Measurements from ENCODE around the gene RHCE.
A peak's percentile ranks its signal among the peaks of the same experiment; 100 is the strongest.
"Not testable (repeated sequence)": the region's sequence is repeated elsewhere in the genome, so short reads cannot be mapped to it uniquely, and the experiment has no call there.

Gene RHCE

DNA sequence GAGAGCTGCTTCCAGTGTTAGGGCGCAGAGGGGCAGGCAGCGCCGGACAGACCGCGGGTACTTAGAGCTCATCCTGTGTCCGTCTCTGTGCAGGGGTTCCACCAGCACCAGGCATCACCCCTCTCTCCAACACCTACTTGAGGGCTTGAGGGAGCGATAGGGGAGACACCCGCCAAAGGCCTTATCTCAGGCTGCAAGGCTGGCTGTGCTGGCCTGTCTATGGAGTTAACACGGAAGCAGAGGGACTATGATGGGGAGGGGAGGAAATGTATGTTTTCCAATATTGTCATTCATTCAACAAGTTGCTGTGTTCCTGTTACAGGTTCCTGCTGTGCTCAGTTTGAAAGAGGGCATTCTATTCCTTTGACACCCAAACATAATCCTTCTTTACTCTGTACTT lies at the start of gene RHCE:
Gene RHCE, minus strand, starts transcription at position 111 of the 400 bp plus-strand sequence. Its CDS starts 39 bp downstream, at position 72.
- not testable (repeated sequence) for H3K27me3 Mint-ChIP-seq, H3K4me3 Mint-ChIP-seq, H3K4me1 Mint-ChIP-seq, H3K9me3 Mint-ChIP-seq, H3K36me3 Mint-ChIP-seq, H3K27ac Mint-ChIP-seq

DNA sequence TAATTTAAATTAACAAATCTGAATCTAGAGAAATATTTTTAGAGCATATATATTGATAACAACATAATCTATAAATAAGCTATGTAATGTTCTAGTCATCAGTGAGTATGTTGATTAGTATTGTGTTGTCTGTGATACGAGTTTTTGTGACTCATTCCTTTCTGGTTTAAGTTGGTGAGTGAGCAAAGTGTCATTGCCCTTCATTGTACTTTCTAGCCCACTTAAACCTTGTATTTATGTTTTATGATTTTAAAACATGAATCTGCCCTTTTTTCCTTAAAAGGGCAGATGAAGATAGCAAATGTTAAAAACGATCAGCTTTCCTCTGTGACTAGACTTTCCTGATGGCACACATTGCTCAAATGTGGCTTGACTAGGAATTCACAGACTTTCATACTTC lies 48.6 kb upstream of the RHCE start:
- Mint-ChIP-seq H3K27ac (no peak overlapping the region), H3K4me1 (peaks cover 77% of the 10 kb centered on the region), H3K4me3 (no peak overlapping the region), H3K27me3 (no peaks in the 10 kb centered on the region), H3K9me3 (no peaks in the 10 kb centered on the region), H3K36me3 (peaks cover 8% of the 10 kb centered on the region)

DNA sequence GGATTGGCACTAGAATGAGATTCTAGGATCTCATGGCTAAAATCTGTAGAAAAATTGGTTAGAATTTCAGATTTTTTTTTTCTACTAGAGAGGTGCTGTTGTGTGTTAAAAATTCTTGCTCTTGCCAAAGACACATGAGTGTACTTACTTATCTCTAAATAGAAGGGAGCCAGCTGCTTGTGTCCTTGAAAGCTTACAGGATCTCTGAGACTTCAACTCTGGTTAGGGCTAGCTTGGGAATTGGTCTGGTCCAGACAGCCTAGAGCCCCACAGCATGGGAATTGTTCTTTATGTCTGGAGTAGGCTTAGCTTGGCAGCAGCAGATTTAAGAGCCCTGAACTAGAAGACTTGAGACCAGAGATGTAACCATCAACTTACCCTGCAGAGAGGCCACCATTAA lies 47.4 kb upstream of the RHCE start:
- H3K36me3 Mint-ChIP-seq: peaks cover 7% of the 10 kb centered on the region

DNA sequence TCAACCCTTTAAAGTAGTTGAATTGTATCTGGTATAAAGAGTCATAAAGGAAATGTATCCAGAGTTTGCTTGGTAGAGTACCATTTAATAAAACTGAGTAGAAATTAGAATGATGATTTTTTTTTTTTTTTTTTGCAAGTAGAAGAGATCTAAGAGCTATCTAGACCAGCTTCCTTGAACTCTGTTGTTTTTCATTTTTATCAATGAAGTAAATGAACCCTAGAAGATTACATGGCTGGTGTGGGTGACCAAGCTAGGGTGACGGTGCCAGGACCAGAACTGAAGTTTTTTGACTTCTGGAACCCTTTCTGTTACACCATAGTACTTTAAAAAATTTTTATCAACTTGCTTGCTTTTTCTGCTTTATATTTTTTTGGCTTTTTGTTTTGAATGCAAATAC lies 47.0 kb upstream of the RHCE start:
- Mint-ChIP-seq H3K27me3 (no peaks in the 10 kb centered on the region), H3K36me3 (peaks cover 9% of the 10 kb centered on the region), H3K9me3 (no peaks in the 10 kb centered on the region), H3K4me1 (peaks cover 71% of the 10 kb centered on the region), H3K4me3 (peak overlapping the region; percentile 3), H3K27ac (peak overlapping the region; percentile 83)

More for the DNA sequence above, 47.4 kb upstream of the RHCE start:
- Mint-ChIP-seq H3K4me1 (peaks cover 73% of the 10 kb centered on the region), H3K27me3 (no peaks in the 10 kb centered on the region), H3K27ac (peak overlapping the region; percentile 83), H3K9me3 (no peaks in the 10 kb centered on the region), H3K4me3 (peak overlapping the region; percentile 30)

DNA sequence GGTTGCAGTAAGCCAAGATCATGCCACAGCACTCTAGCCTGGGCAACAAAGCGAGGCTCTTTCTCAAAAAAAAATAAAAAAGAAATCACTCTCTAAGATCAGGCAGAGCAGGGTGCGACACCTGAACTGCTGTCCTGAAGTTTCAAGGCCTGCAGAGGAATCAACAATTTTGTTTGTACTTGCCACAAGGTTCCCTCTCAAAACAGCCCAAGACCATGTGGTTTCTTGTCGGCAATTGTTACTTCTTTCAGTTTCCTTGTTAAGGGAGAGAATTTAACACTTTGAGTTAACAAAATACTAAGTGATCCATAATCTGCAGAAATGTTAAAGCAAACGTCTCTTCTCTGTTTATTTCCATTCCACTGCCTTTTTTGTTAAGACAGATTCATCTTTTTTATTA lies 46.6 kb upstream of the RHCE start:
- peak overlapping the region; percentile 83 for H3K27ac Mint-ChIP-seq

DNA sequence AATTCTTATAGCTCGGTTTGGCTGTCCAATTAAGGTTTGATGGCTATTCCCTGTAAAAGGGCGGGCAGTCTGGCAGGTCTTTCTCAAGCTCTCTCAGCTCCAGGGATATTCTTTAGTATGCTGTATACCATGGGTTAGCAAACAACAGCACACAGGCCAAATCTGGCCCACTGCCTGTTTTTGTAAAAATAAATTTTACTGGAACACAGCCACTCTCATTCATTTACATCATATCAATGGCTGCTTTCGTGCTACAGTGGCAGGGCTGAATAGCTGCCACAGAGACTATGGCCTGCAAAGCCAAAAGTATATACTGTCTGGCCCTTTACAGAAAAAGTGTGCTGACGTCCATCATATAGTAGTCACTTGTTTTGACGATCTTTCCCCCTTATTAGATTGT lies 42.1 kb upstream of the RHCE start:
- Mint-ChIP-seq H3K4me3 (no peak overlapping the region), H3K27me3 (no peaks in the 10 kb centered on the region), H3K36me3 (peaks cover 17% of the 10 kb centered on the region), H3K27ac (peak overlapping the region; percentile 42), H3K4me1 (peaks cover 34% of the 10 kb centered on the region), H3K9me3 (no peaks in the 10 kb centered on the region)

More for the DNA sequence above, 46.6 kb upstream of the RHCE start:
- H3K36me3 Mint-ChIP-seq: peaks cover 9% of the 10 kb centered on the region
- peaks cover 70% of the 10 kb centered on the region for H3K4me1 Mint-ChIP-seq
- no peaks in the 10 kb centered on the region for H3K9me3 Mint-ChIP-seq
- no peaks in the 10 kb centered on the region for H3K27me3 Mint-ChIP-seq
- peak overlapping the region; percentile 3 for H3K4me3 Mint-ChIP-seq

DNA sequence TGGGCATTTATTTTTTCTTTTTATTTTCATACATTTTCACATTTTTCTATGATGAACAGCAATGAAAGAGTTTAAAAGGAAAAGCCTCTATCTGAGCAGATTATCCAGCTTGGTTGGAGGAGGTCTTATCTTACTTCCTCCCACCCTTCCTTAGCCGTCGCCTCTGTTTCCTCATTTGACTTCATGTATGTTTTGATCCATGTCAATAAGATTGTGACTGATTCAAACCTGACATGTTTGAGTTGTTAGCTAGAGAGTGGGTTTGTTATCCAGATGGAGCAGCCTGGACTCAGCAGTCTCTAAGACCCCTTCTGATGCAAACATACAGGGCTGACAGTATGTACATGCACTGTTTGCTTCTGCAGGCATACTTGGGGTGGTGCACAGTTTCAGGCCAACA lies 41.2 kb upstream of the RHCE start:
- Mint-ChIP-seq H3K27ac (no peak overlapping the region), H3K9me3 (no peaks in the 10 kb centered on the region), H3K4me1 (peaks cover 26% of the 10 kb centered on the region), H3K27me3 (no peaks in the 10 kb centered on the region), H3K36me3 (peaks cover 17% of the 10 kb centered on the region), H3K4me3 (no peak overlapping the region)

DNA sequence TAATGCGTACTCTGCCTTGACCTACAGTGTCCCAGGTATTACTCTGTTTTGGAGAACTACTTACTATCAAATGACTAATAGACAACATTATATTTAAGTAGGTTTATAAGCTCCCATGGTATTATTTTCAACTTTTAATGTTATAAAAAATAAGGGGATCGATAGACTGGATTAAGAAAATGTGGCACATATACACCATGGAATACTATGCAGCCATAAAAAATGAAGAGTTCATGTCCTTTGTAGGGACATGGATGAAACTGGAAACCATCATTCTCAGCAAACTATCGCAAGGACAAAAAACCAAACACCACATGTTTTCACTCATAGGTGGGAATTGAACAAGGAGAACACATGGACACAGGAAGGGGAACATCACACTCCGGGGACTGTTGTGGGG lies 40.2 kb upstream of the RHCE start:
- H3K27ac Mint-ChIP-seq, H3K4me3 Mint-ChIP-seq, H3K9me3 Mint-ChIP-seq, H3K27me3 Mint-ChIP-seq: not testable (repeated sequence)
- H3K4me1 Mint-ChIP-seq: peaks cover 19% of the 10 kb centered on the region
- H3K36me3 Mint-ChIP-seq: peaks cover 17% of the 10 kb centered on the region

DNA sequence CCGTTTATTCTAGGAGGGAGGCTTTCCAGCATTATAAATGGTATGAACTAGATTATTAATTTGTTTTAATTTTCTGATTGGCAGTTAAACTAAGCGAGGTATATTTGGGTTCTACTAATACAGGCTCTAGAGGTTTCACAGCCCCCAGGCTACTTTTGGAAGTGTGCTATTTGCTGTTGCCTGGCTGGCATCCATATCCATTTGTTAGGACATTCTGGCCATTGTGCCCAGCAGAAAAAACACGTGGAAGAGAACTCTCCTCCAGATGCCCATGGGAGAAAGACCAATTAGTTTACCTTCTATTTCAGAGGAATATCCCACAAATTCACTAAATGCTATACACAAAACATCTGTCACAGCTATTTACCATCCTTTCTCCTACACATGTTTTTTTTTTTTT lies 39.4 kb upstream of the RHCE start:
- H3K36me3 Mint-ChIP-seq: peaks cover 15% of the 10 kb centered on the region

DNA sequence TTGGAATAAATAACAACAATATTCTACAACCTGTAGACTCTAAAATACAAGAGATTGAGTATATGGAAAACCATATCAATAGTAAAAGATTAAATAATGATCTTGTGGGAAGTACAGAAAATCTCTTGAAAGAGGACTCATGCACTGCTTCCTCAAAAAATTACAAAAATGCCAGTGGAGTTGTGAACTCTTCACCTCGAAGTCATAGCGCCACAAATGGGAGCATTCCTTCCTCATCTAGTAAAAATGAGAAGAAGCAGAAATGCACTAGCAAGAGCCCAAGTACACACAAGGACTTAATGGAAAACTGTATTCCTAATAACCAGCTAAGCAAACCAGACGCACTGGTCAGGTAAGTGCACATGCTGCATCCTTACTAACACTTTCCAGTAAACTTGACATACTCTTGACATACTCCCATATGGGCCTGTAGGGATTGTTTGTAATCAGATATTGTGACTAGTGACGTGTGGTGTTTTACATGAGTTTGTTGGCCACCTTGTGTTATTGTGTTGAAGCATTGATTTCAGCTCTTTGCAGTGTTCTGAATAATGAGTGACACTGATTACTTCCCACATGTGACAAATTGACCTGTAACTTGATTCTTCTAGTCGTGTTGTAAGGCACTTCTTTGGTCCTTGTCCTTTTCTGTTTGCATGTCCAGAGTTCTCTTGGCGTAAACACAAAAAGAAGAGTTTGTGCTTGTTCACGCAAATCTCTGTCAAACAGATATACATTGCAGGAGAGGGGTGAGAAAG lies 38.1 kb upstream of the RHCE start:
- no peaks in the 10 kb centered on the region for H3K27me3 Mint-ChIP-seq
- peaks cover 18% of the 10 kb centered on the region for H3K36me3 Mint-ChIP-seq
- H3K27ac Mint-ChIP-seq: no peak overlapping the region
- no peaks in the 10 kb centered on the region for H3K9me3 Mint-ChIP-seq
- no peak overlapping the region for H3K4me3 Mint-ChIP-seq
- H3K4me1 Mint-ChIP-seq: peaks cover 11% of the 10 kb centered on the region

More for the DNA sequence above, 39.4 kb upstream of the RHCE start:
- H3K4me3 Mint-ChIP-seq: no peak overlapping the region
- H3K27ac Mint-ChIP-seq: no peak overlapping the region
- H3K9me3 Mint-ChIP-seq: no peaks in the 10 kb centered on the region
- H3K4me1 Mint-ChIP-seq: peaks cover 14% of the 10 kb centered on the region
- no peaks in the 10 kb centered on the region for H3K27me3 Mint-ChIP-seq

DNA sequence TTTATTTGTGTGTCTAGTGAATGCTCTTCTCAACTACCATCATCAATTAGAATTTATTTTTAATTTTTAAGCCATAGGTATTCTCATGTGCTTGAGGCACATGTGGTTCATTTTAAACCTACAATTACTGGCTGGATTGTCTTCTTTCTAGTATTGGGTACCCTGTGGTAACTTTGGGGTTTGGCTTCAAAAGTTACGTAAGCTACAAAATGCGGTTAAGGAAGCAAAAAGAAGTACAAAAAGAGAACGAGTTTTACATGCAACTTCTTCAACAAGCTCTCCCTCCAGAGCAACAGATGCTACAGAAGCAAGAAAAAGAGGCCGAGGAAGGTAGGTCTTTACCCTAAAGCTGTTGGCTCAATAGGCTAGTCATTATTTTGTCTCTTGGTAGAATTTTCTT lies 35.9 kb upstream of the RHCE start:
- no peak overlapping the region for H3K4me3 Mint-ChIP-seq
- peaks cover 15% of the 10 kb centered on the region for H3K36me3 Mint-ChIP-seq
- no peaks in the 10 kb centered on the region for H3K4me1 Mint-ChIP-seq
- H3K27ac Mint-ChIP-seq: no peak overlapping the region
- no peaks in the 10 kb centered on the region for H3K27me3 Mint-ChIP-seq
- H3K9me3 Mint-ChIP-seq: no peaks in the 10 kb centered on the region

DNA sequence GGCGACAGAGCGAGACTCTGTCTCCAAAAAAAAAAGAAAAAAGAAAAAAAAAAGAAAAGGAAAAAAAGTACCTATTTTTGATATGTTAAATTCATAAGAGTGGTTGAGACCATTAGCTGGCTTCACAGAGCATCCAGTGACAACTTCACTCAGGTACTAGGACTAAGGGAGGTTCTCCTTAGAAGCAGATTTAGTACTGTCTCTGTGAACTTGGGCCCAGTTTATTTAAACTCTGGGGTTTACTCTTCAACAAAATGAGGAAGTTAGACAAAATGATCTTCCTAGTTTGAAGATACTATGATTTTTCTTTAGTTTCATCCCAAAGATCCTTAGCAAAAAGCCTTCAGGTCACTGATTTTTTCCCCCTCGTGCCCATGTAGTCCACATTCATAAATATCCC lies 31.3 kb upstream of the RHCE start:
- Mint-ChIP-seq H3K9me3 (no peaks in the 10 kb centered on the region), H3K27me3 (no peaks in the 10 kb centered on the region), H3K27ac (no peak overlapping the region), H3K4me1 (peaks cover 12% of the 10 kb centered on the region), H3K4me3 (no peak overlapping the region), H3K36me3 (peaks cover 8% of the 10 kb centered on the region)

DNA sequence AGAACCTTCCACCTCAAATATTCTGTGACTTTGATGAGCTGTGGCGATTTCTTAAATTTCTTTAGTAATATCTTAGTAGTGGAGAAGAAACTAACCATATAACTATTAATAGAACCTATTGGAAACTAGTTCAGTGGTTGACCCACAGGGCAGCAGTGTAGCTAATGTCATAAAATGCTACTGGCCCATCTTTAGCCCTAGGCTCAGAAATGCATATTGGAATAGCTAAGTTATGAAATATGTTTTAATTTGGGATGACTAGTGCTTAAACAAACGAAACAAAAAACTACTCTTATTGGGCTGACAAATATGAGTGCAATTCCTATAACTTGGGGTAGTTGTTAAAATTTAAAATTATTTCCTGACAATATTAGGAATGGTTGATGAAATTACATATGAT lies 30.3 kb upstream of the RHCE start:
- Mint-ChIP-seq H3K27me3 (no peaks in the 10 kb centered on the region), H3K4me1 (peaks cover 20% of the 10 kb centered on the region), H3K27ac (no peak overlapping the region), H3K9me3 (no peaks in the 10 kb centered on the region), H3K36me3 (peaks cover 8% of the 10 kb centered on the region), H3K4me3 (no peak overlapping the region)

DNA sequence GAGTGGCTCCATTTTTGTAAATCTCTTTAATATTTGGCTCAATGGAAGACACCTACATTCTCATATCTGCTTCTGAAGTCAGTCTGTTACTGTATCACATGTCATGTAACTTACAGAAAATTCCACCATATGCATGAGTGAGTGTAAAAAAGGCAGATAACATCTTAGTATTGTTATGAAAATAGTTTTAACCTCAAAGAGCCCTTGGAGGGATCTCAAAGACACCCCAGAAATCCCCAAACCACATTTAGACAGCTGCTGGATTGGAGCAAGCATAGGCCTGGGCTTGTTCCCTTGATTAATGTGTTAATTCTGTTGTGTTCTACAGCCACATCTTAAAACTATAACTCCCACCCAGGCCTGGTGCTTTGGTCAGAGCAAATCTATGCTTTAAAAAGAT lies 26.9 kb upstream of the RHCE start:
- no peaks in the 10 kb centered on the region for H3K9me3 Mint-ChIP-seq
- H3K36me3 Mint-ChIP-seq: peaks cover 7% of the 10 kb centered on the region
- no peaks in the 10 kb centered on the region for H3K27me3 Mint-ChIP-seq
- H3K4me1 Mint-ChIP-seq: peaks cover 43% of the 10 kb centered on the region
- H3K27ac Mint-ChIP-seq: no peak overlapping the region
- no peak overlapping the region for H3K4me3 Mint-ChIP-seq

DNA sequence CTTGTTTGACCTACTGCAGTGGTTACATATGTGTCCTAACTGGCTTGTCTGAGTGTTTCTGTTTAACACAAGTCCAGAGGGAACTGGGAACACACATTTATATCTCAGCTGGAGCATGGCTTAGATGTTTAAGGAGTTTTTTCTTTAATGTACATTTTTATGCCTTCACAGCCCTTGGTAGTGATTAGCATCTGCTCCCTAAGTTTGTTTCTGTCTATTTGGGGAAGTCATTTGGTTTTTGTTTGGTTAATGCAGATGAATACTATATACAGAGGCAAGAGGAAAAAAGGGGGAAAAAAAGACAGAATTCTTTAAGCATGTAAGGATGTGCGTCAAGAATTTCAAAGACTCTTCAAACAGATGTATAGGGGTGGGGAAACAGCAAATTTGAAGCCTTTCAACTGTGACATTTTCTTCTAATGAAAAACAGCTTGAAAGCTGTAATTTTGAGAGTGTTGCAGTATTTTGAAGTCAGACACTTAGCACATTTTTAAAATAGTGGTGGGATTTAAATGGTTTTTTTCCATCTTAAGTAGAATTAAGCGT lies 25.4 kb upstream of the RHCE start:
- Mint-ChIP-seq H3K36me3 (peaks cover 7% of the 10 kb centered on the region), H3K4me3 (no peak overlapping the region), H3K27ac (no peak overlapping the region), H3K9me3 (no peaks in the 10 kb centered on the region), H3K4me1 (peaks cover 56% of the 10 kb centered on the region), H3K27me3 (no peaks in the 10 kb centered on the region)

DNA sequence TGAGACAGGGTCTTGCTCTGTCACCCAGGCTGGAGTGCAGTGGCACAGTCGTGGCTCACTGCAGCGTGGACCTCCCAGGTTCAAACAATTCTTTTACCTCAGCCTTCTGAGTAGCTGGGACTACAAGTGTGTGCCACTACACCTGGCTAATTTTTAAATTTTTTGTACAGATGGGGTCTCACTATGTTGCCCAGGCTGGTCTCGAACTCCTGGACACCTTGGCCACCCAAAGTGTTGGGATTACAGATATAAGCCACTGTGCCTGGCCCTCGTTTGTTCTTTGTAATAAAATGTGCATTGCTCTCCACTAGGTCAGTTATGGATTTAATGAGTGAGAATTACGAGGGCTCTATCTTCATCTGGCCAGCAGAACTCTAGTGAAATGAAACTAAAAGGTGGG lies 24.0 kb upstream of the RHCE start:
- not testable (repeated sequence) for H3K27me3 Mint-ChIP-seq, H3K9me3 Mint-ChIP-seq, H3K36me3 Mint-ChIP-seq, H3K27ac Mint-ChIP-seq, H3K4me3 Mint-ChIP-seq
- peaks cover 60% of the 10 kb centered on the region for H3K4me1 Mint-ChIP-seq

All from activated naive CD4-positive, alpha-beta T cell treated with anti-CD3 and anti-CD28 coated beads, Interleukin-2, amount 50 U/mL, for 24 hours (primary cell).